NCI-H345 treated with DMSO at 0.1 percent for 48 hours (cell line): ENCODE measurements around the gene SHISA4.

Experiments
- DNase-seq: peaks from one replicate; lab custom pipeline; 2025; ENCODE audit not compliant: unreplicated experiment; lab: John Stamatoyannopoulos, UW

The SHISA4 gene

DNA sequence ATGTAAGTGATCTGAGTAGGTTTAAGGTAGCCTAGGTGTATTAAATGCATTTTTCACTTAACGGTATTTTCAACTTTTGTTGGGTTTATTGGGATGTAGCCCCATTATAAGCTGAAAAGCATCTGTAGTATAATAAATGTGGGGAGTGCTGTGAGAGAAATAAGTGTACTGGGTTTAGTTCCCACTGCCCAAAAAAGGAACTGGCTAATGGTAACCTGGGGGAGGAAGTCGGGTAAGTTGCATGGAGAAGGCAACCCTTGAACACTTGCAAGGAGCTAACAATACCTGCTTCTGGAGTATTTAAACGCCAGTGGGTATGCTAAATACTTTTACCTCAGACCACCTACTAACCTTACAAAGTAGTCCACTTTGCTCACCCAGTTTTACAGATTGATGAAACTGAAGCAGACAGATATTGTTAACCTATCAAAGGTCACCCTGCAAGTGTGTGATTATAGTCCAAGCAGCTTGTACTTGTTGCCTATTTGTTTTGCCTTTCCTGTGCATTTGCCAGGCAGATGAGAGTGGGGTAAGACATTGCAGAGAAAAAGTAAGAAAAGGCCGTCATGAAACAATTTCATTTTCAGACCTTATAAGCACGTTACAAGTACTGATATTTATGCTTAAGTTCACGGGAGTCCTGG, 7.6 kb upstream of the SHISA4 start:
- no peak for DNase-seq

- DNase-seq = no peak
Measured at GRCh38 chr1:201881617-201882016, 7.1 kb upstream of the SHISA4 start.

- no peak for DNase-seq
Measured at GRCh38 chr1:201882665-201883132, 6.0 kb upstream of the SHISA4 start.

GRCh38 chr1:201883266-201883665, 5.4 kb upstream of the SHISA4 start:
- no peak for DNase-seq

DNA sequence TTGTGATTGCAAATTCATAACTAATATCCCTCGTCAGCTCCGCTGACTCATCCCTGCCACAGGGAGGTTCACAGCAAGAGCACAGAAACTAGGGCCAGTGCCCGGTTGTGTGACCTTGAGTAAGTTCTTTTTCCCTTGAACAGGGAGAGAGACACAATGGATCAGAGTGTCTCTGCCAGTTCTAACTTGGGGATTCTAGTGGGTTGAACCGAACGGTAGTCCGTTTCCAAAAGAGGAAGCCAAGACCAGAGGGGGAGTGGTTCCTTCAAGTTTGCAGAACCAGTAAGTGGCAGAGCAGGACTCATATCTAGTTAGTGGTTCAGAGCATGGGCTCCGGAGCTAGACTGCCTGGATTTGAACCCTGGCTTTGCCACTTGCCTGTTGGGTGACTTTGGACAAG, 4.9 kb upstream of the SHISA4 start:
- no peak for DNase-seq

DNA sequence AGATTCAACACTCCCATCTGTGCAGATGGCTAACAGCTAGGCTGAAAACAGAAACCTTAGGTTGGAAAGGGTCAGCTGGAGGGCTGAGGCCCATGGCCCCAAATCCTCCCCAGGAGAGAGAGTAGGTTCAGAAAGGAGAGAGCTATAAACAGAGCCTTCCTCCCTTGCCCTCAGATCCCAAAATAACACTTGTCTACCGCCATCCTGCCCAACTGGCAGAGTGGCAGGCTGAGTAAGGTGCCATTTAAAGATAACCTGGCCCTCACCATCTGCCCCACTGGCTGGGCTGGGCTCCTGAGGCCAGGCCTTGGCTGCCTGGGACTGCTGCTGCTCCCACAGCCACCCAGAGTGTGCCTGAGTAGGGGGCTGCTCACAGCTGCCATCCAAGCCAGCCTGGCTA, 4.3 kb upstream of the SHISA4 start:
- no peak for DNase-seq

GRCh38 chr1:201885531-201886075, 3.1 kb upstream of the SHISA4 start:
- DNase-seq = no peak

GRCh38 chr1:201886103-201886885, 2.4 kb upstream of the SHISA4 start:
- DNase-seq = no peak

GRCh38 chr1:201887116-201887866, 1.4 kb upstream of the SHISA4 start:
- DNase-seq = no peak

DNA sequence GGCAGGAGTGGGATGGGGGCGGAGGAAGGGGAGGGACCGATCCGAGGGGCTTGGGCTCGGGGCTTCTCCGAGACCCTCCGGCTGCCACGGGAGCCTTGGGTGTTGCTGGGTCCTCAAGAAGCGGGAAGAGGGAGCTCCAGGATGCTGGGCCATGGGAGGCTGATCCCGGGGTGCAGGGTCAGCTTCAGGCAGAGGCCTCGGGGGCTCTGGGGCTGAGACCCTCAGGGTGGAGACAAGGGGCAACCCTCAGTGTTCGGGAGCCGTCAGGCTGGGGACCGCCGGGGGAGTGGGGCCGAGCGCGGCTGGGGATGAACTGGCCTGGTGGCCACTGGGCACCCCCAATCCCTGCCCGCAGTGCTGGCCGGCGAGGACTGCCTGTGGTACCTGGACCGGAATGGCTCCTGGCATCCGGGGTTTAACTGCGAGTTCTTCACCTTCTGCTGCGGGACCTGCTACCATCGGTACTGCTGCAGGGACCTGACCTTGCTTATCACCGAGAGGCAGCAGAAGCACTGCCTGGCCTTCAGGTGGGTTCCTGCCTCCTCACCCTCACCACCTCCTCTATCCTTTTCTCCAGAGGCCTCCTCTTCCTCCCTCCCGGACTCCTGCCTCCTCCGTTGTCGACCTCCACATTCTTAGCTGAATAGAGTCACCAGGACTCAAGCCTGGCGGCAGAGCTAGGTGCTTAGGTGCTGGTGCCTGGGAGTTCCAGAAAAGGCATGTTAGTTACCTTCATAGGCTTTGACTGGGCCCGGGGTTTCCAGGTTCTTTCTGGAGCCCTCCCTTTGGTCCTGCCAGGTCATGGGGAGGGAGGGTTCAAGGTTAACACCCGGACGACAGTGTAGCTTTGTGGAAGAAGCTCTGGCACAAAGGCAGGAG, 631 bp downstream of the SHISA4 start:
- DNase-seq = no peak

DNA sequence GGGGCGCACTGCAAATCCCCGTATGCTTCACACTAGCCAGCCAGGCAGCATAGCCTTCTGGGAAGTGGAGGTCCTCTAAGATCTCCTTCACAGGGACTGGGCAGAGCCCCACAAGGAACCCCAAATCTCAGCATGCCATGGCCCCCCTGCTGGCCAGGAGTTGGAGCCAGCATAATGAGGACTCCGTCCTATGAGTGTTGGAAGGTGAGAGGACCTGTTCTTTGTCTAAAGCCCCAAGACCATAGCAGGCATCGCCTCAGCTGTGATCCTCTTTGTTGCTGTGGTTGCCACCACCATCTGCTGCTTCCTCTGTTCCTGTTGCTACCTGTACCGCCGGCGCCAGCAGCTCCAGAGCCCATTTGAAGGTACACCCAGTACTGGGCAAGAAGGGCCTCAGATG, 1.5 kb downstream of the SHISA4 start:
- no peak for DNase-seq

GRCh38 chr1:201890806-201891450, 2.2 kb downstream of the SHISA4 start:
- no peak for DNase-seq

GRCh38 chr1:201891451-201892045, 2.9 kb downstream of the SHISA4 start:
- DNase-seq = no peak

- no peak for DNase-seq
Measured at GRCh38 chr1:201892211-201892610, 3.5 kb downstream of the SHISA4 start.

DNA sequence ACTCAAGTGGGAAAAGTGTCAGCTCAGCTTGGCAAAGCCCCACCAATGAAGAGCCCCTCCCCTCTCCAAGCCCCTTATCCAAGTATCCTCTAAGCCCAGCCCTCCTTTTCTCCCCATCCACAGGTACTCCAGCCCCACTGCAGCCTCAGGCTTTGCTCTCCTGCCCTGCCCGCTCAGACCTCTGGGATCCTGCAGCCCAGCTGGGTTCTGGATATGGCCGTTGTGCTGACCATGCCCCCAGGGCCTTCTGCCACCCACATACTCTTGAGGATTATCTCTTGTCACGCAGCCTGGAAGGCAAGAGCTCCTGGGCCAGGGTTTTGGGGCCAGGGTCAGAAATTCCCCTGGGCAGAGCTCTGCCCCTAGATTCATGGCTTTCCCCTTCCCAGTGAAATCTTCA, 4.7 kb downstream of the SHISA4 start:
- no peak for DNase-seq

- no peak for DNase-seq
Measured at GRCh38 chr1:201894343-201895119, 5.8 kb downstream of the SHISA4 start.

- no peak for DNase-seq
Measured at GRCh38 chr1:201895120-201895665, 6.5 kb downstream of the SHISA4 start.

- peak; percentile 84 for DNase-seq
Measured at GRCh38 chr1:201895913-201896807, 7.5 kb downstream of the SHISA4 start.
